GM21723 (cell line): Measurements from ENCODE around the gene CRB3.
"Not testable (repeated sequence)": the region's sequence is repeated elsewhere in the genome, so short reads cannot be mapped to it uniquely, and the experiment has no call there.

ENCODE experiments used
- ATAC-seq: cut with Tn5 transposase; IDR thresholded peaks from one replicate; pipeline ENCODE4 v1.9.1; 2021; ENCODE audit warnings: mild to moderate bottlenecking, moderate library complexity; ENCODE audit not compliant: unreplicated experiment

The CRB3 gene, protein sequence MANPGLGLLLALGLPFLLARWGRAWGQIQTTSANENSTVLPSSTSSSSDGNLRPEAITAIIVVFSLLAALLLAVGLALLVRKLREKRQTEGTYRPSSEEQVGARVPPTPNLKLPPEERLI

DNA sequence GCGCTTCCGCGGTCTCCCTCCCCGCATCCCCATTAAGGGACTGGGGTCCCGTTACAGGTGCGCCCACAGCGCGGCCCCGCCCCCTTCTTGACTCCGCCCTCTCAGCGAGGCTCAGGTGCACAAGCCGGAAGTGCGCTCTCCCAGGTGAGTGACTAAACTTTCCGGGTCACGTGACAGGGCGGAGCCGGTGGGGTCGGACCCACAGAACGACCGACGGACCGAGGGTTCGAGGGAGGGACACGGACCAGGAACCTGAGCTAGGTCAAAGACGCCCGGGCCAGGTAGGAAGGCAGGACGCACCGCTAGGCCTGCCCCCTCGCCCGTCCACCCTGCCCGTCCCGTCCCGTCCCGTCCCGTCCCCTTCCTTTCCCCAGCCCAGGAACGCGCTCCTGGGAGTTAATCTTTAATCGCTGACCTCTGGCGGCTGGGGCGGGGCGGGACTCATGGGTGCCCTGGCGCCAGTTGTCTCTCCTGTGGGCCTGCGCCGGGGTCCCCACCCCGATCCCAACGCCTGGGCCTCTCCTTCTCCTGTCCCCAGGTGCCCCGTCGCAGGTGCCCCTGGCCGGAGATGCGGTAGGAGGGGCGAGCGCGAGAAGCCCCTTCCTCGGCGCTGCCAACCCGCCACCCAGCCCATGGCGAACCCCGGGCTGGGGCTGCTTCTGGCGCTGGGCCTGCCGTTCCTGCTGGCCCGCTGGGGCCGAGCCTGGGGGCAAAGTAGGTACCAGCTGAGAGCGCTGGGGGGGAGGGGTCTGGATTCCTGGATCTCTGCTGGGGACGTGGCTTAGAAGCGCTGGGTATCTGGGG lies at the start of gene CRB3:
TSS of gene CRB3 (plus strand) at position 202 of the 804 bp plus-strand sequence. CDS start at position 633, 431 bp downstream.
- ATAC-seq, result no peak

DNA sequence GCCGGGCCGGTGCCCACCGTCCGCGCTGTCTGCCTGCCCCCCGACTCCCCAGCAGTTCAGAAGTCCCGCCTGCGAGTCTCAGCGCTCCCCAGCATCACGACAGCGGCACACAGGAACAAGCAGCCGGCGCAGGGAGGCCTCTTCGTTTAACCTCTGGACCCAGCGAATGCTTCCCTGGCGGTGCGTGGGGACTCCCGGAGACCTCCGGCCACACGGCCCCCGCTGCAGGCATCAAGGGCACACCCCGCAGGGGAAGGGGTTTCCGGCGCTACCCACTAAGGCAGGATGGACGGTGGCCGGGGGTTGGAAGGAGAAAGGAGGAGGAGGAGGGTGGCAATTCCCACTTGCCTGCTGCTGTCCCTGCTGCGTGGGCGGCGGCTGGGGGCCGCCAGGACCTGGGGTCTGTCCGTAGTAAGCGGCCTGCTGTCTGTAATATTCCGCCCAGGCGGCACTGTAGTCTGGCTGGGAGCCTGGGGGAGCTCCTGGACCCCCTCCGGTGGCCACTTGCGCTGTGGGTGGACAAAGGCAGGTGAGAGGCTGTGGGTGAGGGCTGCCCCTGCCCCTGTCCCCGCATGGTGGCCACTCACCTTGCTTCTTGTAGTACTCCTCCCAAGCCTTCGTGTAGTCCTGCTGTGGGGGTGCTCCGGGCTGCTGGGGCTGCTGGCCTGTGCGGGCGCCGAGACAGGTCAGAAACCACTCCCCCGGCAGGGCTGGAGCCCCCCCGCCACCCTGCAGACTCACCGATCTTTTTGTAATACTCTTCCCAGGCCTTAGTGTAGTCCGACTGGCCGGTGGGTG lies 49.1 kb upstream of the CRB3 start:
- no peak for ATAC-seq

DNA sequence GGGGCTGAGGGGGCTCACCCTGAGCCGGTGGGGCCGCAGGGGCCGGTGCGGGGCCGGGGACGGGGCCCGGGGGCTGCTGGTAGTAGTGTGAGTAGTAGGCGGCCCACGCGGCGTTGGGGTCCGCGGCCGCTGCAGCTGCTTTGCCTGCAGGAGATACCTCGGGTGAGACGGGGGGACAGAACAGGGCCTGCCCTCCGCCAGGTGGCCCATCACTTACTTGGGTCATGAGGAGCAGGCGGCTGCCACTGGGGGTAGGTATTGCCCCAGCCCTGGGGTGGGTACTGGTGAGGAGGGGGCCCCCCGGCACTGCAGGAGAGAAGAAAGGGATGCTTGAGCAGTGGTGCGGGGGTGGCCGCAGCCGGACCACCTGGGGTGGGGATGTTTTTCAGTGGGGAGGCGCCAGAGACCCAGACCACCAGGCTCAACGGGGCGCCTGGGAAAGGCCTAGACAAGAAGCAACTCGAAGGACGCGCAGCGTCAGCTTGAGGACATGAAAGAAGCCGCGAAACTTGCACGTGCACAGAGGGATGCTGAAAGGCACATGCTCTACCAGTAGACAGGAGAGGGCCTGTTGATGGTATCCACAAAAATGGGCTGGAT lies 48.4 kb upstream of the CRB3 start:
- ATAC-seq, result no peak

DNA sequence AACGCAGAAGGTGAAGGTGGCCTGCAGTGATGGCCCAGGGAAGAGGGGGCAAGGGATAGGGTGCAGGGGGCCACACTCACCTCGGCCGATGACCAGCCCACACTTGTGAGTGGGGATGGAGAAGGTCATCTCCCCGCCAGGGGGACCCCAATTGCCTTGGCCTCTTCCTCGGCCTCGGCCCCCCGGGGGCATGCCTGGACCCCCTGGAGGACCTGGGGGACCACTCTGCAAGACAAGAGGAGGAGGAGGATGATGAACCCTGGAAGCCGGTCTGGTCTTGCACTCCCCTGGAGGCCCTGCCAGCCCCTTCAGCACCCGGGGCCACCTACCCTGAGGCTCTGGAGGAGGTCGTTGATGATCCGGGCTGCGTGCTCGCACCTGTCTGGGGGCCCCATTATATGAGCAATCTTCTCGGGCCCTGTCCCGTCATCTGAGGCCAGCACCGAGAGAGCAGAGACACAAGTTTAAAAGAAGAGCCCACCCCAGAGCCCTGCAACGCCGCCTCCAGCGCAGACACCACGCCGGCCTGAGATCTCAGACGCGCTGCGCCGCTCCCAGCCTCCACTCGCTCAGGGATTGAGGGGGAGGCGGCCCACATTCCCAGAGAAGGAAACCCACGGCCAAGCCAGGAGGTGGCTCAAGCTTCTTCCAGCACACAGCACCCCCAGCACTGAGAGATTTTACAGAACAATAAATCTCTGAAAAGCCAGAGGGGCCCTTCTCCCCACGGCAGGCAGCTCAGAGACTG lies 47.2 kb upstream of the CRB3 start:
- ATAC-seq, result no peak

DNA sequence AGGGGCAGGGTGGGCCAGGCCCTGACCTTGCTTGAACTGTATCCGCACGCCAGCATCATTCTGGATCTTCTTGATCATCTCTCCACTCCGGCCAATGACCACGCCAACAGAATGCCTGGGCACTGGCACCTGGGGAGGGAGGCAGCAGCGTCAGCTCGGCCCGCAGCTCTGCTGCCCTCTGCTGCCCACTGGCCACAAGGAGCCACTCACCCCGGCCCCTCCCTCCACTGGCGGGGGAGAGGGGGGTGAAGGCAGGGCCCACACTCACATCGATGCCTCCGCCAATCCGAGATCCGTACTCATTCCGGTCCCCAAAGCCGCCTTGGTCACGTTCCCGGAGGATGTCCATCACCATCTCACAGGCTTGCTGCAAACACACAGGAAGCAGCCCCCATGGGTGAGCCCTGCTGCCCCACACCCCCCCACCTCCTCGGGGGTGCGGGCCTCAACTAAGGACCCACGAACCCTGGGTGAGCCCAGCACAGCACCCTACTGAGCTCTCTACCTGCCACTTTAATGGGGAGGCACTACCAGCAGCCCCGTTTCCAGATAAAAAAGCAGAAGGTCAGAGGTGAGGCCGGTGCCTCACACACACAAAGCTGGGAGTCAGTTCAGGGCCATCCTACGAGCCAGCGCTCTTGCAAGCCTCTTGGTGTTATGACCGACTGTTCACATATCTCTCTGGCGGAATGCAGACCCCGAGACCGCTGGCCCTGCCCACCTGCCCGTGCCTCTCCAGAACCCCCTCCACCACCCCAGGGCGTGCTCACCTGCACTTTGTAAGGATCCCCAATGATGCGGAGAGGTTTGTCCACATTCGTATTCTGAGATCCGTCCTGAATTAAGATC lies 46.1 kb upstream of the CRB3 start:
- ATAC-seq, result no peak

DNA sequence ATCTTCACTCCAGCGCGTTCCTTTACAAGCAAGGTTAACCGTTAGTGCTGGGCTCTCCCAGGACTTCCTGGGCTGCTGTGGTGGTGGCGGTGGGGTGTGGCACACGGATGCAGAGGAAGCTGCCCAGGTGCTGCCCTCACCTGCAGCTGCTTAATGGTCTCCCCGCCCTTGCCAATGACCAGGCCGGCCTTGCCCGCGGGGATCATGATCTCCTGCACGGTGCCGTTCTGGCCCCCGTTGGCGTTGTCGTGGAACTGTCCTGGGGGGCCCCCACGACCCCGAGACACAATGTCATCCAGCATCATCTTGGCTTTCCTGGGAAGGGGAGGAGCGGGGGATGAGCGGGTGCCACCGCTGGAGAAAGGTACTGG lies 45.5 kb upstream of the CRB3 start:
- ATAC-seq, result no peak

DNA sequence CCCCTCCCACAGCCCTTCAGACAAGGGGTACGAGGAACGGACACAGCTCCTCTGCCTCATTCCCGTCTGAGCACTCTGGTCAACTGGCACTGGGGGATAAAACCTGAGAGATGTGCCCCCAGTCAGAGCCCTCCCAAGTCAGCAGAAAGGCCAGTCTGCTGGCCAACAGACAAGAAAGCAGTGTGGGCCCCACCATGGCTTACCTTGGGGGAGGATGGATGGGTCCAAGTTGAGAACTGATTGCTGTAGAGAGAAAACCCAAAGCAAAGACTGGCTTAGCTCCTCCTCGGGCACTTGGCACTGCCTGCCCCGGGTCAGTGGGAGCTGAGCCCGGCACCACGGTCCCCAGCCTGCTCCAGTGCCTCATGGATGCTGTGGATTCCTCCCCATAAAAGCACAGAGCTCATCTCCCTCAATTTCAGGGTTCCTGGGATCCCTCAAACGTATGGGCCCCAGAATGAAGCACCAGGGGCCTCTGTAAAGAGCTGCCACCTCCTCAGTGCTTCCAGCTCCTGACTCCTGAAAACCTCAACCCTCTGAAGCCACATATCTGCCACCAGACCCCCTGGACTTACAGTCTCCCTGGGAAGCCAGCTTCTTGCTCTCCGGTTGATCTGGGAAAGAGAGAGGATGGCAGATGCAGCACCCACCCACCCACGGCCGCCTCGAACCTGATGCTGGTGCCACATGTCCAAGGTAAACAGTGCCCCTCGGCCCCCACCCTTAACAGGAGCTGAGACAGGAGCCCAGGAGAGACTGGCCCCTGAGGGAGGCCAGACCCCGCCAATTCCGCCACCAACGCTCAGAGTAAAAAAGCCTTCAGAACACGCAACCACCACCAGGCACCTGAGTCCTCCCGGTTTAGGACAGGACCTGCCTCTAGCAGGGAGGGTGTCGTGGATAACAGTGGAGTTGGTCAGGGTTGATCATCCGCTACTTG lies 42.7 kb upstream of the CRB3 start:
- ATAC-seq, result no peak

DNA sequence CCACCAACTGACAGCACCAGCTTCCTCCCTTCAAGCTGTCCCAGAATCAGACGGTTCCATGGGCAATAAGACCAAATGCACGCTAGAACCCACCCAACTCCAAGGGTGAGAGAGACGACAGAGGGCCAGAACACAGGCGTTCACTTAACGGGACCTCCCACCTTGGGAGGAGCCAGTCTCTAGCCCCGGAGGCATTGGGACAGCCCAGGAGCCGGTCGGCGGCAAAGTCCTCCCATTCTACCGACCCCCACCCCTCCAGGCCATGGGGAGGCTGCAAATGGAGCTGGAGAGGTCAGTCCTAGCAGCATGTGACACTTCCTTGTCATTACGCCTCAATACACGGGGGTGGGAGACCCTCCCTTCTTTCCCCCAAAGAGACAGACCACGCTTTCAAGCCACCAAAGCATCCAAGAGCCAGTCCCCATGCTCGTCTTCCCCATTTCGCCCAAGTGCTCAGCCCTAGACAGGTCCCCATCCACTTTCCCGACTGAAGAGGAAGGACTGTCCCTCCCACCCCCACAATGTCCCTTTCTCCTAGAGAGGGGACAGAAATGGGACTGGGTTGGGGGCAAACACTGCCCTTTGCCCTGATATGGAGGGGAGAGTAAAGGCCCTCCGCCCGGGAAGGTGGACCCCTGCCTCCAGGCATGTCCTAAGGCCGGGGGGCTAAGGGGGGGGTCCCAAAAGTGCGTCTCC lies 40.4 kb upstream of the CRB3 start:
- no peak for ATAC-seq

DNA sequence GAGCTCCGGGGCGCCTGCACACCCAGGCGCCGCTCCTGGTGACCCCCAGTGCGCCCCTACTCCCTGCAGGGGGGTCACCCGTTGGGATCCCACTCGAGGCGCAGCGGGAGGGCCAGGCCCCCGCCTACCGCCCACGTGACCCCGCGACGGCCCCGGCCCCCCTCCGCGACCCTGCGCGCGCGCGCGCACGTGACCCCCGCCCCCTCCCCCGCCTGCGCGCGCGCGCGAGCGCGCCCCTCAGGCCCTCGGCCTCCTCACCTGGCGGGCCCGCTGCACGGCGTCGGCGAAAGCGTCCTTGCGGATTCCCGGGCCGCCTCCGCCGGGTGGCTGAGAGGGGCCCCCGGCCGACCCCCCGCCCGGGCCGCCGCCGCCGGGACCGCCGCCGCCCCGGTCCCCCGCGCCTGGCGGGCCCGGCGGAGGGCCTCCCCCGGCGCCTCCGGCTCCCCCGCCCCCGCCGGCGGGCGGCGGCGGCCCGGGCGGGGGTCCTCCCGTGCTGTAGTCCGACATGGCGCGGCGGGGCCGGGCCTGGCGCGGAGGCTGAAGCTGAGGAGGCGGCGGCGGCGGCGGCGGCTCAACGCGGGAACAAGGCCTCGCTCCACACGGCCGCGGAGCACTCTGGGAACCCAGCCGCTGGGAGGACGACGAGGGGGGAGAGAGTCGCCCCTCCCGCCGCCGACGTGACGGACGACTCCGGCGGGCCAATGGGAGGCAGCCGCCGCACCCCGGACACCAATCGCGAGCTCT lies 39.7 kb upstream of the CRB3 start, which contains the start of gene KHSRP:
TSS of gene KHSRP (minus strand) at position 617 of the 744 bp plus-strand sequence. CDS start at position 507, 110 bp downstream.
- no peak for ATAC-seq

DNA sequence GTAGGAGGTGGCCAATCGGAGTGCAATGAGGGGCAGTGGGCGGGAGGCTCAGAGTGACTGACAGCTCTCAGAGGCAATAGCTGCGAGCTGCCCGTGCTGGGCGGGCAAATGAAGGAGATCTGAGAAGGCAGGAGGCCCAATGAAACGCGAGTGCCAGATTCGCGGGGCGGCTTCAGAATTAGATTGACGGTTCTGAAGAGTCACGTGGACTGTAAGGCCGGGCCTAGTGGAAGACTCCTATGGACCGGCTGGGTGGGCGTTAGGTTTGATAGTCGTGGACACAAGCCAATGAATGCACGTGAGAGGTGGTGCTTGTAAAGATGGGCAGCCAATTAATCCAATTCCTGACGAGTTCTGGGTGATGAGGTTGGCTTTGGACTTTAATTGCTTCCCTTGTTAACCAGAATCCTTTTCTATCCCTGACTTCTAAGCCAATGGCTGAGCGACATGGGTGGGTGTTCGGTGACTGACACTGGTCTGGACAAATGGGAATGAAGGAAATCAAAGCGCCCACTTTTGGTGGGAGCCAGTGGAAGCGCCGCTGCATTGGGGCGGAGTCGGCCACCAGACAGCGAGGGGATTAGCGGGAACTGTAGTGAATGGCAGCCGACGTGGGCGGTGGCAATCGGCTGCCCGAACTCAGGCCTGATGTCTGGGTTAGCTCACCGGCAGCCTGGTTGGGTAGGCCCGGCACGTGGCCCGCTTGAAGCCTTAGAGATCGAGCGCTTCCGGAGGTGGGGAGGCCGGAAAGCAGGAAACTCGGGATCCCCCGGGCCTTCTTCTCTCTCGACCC lies 38.9 kb upstream of the CRB3 start:
- peak; percentile 85 for ATAC-seq

DNA sequence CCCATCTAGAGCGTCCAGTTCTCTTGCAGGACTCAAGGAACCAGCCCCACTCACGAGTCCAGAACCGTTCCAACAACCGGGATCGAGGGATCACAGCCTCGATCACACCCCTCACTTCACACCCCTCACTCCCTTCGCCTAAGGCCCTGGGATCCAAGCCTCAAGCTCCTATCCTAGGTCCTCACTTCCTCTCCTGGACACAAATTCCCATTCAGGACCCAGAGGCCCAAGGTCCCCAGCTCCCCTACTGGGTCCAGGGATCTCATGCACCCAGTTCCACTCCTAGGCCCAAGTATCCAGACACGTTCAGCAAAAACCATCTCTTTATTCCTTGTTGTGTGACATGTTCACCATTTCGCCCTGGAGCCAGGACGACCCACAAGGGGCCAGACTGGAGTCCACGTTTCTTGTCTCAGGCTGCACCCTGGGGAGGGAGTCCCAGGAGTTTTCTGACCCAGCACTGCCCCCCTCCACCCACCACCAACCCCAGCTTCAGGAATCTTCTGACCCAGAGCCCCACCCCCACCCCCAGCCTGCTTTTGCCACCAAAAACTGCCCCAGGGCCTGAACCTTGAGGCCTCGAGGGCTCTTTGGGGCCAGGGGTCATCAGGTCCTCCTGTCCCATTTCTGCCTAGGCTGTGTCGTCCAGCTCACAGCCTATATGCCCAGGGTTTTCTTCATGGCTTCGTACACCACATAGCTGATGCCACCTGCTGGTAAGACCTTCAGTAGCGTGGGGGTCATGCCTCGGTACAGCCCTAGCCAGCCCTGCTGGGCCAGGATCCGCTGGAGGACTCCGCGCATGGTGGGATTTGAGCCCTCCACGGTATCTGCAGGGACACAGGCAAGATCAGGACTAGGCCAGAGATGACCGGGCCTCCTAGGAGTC lies 38.1 kb upstream of the CRB3 start:
- ATAC-seq, result no peak

DNA sequence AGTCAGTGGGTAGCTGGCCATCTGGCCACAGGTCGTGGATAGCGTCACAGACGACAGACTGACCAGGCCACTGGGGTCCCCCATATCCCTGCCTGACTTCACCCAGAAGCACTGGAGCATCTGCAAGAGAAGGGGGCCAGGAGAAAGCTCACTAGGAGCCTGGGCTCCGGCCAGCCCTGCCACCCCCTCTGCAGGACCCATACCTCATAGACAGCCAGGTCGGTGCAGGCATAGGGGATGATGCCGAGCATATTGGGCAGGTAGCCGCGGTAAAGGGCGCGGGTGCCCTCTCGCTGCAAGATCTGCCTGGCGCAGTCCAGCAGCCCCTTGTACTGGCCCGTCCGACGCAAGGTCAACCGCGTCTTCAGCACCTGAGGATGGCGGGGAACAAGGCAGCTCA lies 36.9 kb upstream of the CRB3 start:
- ATAC-seq, result no peak

DNA sequence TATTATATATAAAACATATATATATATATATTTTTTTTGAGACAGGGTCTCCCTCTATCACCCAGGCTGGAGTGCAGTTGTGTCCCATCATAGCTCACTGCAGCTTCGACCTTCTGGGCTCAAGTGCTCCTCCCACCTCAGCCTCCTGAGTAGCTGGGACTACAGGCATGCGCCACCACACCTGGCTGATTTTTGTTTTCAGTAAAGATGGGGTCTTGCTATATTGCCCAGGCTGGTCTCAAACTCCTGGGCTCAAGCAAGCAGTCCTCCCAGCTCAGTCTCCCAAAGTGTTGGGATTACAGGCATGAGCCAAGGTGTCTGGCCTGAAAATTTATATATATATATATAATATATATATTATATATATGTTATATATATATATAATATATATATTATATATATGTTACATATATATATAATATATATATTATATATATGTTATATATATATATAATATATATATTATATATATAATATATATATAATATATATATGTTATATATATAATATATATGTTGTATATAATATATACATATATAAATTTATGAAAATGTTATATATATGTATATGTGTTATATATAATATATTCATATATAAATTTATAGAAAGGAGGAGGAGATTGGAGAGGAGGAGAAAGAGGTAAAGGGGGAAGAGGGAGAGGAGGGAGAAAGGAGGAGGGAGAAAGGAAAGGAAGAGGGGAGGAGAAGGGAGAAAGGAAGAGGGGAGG lies 35.2 kb upstream of the CRB3 start:
- ATAC-seq, result not testable (repeated sequence)

DNA sequence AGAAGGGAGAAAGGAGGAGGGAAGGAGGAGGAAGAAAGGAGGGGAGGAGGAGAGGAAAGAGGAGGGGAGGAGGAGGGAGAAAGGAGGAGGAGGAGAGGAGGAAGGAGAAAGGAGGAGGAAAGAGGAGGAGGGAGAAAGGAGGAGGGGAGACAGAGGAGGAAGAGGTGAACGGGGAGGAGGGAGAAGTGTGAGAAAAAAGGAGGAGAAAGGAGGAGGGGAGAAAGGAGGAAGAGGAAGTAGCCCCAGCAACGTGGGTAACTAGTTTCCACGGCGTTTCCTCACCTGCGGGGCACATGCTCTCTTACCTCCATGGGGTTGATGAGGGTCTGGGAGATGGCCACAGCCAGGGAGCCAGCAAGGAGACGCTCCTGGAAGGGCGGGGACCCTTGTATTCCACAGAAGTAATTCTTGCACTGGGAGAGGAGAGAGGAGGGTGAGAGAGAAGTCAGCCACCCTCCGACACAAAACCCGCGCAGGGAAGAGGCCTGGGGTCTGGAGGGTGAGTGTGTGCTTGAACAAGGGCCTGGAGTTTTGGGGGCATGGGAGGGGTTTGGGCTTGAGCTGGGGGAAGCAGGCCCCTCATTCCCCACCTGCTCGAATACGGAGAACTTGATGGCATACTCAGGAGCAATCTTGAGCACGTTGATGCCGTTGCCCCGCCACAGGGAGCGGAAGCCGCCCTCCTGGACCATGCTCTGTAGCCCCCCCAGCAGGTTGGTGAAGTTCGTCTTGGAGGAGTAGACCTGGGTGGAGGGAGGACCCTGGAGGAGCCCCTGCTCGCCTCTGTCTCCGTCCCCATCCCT lies 34.5 kb upstream of the CRB3 start:
- no peak for ATAC-seq
